Stimulated activated CD4-positive, alpha-beta T cell treated with anti-CD3 and anti-CD28 coated beads, Interleukin-12 subunit alpha, Interleukin-12 subunit beta, amount 100 ng/mL, for 4 hours (primary cell): ENCODE data around the gene ETS2.
"Not testable (repeated sequence)": the region's sequence is repeated elsewhere in the genome, so short reads cannot be mapped to it uniquely, and the experiment has no call there.

Experiments used
- DNase-seq: peaks from one replicate; pipeline ENCODE4 v3.0.0-alpha.2; 2020

Gene ETS2

DNA sequence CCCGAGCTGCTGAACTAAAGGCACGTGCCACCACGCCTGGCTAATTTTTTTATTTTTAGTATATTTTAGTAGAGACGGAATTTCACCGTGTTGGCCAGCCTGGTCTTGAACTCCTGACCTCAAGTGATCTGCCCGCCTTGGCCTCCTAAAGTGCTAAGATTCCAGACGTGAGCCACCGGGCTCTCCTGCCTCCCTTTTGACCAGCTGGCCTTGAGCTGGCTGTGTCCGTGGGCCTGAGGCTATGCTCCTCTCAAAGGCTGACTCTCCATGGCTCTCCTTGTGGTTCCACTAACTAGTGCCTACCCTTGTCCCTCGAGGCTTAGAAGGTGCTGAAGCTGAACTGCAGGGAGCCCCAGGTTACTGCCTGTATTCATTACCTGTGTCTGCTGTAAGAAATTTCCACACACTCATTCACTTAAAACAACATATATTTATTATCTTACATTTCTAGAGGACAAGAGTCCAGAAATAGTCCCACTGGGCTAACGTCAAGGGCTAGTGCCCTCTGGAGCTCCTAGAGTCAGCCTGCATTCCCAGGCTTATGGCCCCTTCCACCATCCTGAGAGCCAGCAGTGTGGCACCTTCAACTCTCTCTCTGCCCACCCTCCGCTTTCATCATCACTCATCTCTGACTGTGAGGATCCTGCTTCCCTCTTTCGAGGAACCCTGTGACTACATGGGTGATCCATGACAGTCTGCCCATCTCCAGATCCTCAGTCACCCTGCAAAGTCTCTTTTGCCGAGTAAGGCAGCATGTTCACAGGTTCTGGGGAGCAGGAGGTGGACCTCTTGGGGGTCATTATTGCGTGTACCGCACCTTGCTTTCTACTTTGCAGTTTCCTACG is 34.9 kb downstream of the ETS2 start:
- no peak for DNase-seq

DNA sequence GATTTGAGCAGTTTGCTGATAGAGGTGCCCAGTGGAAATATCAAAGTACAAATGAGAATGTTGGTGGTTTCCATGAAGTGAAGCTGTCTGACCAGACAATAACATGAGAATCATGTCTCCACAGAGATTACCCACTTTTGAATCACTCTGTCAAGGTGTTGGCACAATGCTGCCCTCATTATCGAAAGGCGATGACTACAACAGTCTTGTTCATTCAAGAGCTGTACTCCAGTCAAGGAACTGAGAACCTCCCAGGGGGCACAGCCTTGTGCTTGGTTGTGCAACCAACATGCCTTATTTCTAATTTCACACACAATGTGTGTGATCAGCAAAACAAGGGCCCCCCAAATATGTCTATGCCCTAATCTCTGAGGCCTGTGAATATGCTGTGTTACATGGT is 35.7 kb downstream of the ETS2 start:
- DNase-seq, result no peak

DNA sequence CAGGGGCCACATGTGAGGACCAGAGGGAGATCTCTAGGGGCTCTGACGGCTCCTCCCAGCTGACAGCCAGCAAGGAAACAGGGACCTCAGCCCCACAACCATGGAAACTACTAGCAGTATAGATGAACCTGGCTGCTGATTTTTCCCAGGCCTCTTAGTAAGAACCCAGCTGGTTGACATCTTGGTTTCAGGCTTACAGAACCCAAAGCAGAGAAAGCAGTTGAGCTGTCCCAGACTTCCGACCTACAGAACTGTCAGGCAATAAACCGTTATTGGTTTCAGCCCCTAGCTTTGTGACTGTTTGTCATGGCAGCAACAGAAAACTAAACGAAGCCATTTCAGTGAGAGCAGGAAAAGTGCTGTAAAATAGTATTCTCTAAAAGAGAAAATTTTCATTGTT is 36.4 kb downstream of the ETS2 start:
- DNase-seq, result no peak

DNA sequence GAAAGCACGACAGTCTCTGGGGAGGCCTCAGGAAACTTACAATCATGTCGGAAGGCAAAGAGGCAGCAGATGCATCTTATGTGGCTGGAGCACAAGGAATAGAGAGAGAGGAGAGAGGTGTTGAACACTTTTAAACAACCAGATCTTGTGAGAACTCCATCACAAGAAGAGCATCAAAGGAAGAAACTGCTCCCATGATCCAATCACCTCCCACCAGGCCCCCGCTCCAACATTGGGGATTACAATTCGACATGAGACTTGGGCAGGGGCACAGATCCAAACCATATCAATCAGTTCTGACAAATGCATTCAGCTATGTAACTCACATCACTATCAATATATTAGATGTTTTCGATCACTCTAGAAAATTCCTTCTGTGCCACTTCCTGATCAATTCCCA is 37.6 kb downstream of the ETS2 start:
- no peak for DNase-seq

DNA sequence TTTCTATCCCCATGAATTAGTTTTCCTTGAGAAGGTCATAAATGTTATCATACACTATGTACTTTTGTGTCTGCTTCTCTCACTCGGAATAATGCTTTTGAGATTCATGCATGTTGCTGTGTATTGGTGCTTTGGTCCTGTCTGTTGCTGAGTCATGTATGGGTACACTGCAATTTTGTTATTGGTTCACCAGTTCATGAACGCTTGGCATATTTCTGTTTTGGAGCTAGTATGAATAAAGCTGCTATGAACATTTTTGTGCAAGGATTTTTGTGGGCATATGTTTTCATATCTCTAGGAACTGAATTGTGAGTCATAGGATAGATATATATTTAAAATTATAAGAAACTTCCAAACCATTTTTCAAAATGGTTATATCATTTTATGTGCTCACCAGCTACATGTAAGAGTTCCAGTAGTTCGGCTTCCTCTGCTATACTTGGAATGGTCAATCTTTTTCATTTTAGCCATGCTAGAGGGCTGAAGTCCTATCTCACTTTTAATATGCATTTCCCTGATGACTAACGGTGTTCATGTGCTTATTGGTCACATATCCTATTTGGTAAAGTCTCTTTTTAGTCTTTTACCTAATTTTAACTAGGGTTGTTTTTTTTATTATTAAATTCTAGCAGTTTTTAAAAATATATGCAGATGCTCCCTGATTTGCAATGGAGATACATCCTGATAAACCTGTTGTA is 38.2 kb downstream of the ETS2 start:
- no peak for DNase-seq

DNA sequence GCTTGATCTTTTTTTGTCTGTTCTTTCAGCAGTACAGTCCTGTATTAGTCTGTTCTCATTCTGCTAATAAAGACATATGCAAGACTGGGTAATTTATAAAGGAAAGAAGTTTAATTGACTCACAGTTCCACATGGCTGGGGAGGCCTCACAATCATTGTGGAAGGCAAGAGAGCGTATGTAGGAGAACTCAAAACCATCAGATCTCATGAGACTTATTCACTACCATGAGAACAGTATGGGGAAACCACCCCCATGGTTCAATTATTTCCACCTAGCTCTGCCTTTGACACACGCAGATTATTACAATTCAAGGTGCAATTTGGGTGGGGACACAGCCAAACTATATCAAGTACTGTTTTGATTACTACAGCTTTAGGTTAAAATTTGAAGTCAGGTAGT is 39.6 kb downstream of the ETS2 start:
- not testable (repeated sequence) for DNase-seq

DNA sequence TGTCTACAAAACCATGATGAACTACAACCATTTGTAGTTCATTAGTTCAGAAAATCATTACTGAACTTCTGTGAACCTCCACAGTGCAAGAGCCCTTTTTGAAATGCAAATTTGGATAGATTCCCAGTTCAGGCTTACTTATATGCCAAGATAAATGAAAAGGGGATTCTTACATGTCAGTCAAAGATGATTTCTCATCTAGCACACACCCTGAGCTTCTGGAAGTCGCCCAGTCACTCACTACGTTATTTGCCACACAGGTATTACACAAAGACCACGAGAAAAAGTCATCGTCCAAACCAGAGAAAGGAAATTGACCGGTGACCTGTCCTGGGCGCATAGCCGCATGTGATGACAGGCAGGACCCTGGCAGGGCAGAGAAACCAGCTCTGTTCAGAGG is 41.8 kb downstream of the ETS2 start:
- DNase-seq, result no peak

DNA sequence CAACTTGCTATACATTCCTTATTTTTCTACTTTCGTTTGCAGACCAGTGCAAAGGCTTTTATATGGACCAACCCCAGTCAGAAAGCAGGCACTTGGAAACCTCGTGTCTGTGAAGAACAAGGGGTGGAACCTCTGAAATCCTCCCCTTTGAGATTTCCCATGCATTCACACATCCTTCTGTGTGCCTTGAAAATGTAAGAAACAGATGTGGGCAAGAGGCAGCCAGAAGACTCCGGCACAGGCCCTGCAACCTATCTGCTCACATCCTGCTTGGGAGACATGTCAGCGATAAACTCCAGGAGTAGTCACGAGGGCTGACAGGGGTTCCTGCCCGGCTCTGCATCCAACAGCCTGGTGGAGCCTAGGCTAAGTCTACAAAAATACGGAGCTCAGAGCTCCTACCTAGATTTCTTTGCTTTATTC is 42.5 kb downstream of the ETS2 start:
- DNase-seq, result no peak

DNA sequence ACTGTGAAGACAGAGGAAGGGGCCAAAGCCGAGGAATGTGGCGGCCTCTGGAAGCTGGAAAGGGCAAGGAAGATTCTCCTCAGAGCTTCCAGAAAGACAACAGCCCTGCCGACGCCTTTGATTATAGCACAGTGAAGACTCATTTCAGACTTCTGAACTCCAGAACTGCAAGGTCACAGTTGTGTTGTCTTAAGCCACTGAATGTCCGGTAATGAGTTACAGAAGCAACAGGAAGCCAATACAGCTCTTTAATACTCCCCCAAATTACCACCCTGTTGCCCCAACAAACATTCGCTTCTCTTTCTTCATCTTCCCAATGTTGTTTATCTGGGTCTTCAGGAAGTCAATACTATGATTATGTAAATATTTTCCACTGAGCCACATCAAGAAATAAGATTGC is 44.0 kb downstream of the ETS2 start:
- DNase-seq, result no peak

DNA sequence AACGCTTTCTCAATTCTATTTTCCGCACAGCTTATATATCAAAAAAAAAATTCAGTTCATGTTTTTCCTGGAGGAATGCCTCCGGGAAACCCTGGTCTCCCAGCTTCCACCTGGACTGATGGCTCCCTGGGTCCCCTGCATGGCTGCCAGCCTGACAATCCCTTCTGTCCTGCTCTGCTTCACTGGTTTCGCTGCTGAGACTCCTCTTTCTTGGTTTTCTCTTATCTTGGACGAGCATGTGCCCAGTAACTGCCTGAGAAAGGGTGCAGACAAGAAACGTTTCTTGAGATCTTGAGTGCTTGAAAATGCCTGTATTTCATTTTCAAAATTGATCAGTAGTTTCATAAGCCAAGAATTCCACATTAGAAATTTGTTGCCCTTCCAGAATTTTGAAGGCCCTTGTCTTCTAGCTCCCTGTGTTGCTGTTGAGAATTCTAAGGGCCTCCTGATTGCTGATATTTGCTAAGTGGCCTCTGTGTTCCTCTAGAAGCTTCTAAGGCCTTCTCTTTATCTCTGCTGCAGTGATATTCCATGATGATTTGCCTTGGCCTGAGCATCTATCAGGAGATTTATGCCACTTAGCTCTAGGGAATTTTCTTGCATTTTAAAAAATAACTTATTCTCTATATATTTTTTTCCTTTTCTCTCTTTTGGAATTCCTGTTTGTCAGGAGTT is 44.7 kb downstream of the ETS2 start:
- no peak for DNase-seq

DNA sequence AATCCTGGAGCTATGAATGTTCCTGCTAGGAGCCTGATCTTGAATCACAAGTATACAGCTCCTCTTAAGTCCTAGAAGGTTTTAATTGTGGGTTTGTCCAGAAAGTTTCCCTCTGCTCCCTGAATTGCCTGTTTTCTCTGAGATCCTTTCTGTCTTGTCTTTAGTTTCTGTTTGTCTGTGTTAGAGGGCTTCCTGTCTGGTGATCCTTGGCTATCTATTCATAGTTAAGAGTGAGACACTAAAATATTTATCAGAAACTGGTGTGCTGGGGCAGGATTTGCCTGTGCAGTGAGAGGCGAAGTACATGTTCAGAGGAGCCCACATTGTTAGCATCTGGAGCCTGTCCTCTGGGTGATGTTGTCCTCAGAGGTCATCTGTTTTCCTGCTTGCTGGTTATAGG is 45.4 kb downstream of the ETS2 start:
- no peak for DNase-seq

DNA sequence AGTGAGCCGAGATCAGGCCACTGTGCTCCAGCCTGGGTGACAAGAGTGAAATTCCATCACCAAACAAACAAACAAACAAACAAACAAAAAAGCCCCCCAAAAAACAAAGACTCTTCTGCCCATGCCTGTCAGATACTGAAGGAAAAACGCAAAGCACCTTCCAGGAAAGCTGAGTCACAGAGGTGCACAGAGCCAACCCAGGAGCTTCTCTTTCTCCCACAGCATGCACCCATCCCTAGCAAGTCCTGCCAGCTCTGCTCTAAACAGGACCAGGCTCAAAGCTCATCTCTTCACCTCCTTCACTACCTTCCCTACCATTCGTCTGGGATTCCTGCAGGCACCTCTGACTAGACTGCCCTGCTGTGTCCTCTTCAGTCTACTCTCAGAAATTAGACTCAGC is 46.5 kb downstream of the ETS2 start:
- no peak for DNase-seq

DNA sequence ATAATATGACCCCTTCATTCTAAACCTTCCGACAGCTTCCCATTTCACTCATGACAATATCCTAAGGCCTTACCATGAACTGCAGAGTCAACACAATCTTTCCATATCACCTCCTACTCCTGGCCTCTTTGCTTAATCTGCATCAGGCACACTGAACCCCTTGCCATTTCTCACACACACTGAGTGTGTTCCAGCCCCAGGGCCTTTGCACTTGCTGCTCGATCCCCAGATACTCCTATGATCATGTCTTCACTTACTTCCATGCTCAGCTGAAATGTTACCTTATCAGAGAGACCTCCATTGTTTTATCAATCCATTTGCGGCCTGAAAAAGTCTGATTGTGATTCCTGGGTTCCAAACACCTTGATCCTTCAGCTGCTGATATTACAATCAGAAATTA is 47.0 kb downstream of the ETS2 start:
- DNase-seq, result no peak

DNA sequence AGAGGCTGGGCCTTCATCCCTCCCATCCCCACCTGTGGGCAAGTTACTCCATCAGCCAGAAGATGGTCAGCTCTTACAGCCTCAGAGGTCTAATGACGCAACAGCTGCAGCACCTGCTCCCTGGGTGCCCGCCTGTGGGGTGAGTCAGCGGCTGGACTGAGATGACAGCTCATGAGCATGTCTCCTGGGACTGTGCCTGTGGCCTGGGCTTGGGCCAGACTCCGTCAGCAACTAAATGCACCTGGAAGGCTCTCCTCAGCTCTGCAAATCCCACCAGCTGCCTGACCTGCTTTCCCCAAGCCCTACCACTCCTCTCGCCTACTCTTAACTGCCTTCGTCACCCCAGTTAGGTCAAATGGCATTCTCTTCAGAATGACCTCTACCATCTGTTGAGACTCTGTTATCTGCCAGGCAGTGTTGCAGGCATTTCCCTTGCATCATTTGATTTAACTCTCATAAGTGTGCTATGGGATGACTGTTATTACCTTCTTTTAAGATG is 47.7 kb downstream of the ETS2 start:
- DNase-seq, result no peak

DNA sequence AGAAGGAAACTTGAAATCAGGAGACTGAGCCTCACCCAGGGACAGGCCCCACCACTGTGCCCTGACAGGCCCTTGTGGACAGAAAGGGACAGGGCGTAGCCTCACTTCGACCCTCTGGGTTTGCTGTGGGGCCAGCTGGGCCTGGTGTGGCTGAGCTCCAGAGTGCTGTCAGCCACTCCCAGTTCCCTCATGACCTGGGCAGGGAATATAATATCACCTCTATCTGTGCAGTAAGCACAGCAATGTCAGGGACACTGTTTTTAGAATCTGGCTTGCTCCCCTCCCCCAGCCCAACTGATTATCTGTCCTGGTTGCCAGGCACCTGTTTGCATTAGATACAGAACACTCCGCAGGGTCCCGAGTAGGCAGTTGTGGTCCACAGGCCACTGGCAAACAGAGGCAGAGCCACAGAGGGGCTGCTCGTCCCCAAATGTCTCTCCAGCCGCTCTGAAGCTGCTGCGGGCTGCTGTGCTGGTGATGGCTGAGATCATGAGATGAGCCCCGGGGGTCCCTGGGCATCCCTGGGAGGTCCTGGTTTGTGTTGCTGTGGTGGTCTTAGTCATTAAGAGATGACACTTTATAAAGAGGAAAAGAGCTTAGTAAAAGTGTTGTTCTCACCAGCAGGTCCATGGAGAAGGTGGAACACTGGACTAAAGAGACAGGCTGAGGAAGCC is 51.6 kb downstream of the ETS2 start:
- DNase-seq, result no peak

DNA sequence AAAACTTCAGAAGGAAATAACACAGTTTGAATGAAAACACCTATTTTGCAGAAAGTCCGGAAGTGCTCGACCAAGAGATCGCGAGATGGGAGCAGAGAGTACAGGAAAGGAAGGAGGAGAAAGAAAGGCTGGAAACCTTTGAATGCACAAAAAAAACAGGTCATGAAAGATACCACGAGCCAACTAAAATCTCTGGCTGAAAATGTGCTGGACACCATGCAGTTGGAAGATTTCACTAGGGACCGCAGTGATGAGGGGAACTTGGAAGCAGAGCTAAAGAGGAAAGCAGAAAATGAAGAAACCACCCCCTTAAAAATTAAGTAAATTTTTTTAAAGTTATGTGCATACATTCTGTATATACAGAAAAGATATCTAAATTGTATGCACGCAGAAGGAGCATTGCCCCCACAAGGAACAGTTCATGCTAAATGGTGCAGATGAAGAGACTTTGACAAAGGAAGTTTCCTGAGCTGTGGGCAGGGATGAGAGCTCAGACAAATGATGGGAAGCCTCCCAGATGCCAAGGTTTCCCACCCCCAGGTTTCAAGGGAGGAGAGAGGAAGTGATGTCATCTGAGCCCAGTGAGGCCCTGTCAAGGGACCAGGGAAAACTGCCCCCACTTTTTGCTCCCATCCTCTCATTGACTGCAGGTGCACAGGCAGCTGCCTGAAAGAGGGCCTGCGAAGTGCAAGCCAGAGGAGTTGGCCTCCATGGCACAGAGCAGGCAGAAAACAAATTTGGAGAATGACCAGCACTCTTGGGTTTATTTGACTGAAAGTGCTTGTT is 52.5 kb downstream of the ETS2 start:
- no peak for DNase-seq

DNA sequence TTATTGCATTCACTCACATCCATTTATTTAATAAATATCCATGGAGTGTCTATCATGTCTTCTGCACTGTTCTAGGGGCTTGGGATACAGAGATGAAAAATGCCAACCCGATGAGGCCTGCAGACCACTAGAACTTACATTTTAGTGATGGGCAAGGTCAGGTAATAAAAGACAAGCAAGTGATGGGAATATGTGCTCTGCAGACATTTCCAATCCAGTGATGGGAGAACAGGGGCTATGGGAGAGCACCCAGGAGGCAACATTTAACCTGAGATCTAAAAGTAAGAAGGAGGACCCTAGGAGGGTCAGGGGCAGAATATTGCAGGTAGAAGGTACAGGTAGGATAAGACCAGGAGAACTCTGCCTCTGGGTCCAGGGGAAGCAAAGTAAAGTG is 53.1 kb downstream of the ETS2 start:
- no peak for DNase-seq

DNA sequence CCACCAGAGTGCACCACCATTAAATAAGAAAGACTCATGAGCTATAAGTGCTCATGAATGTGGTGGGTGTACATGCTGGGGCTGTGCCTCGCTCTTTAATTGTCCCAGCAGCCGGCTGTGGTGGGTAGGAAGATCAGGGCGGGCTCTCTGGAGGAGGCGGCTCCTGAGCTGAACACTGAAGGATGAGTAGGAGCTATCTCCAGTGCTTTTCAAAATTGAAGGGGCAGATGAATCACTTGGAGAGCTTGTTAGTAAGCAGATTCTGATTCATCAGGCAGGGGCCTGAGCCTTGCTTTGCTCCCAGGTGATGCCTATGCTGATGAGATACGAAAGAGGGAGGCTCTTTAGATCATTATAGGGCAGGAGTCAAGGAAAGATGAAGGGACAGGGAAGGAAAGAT is 54.1 kb downstream of the ETS2 start:
- no peak for DNase-seq

DNA sequence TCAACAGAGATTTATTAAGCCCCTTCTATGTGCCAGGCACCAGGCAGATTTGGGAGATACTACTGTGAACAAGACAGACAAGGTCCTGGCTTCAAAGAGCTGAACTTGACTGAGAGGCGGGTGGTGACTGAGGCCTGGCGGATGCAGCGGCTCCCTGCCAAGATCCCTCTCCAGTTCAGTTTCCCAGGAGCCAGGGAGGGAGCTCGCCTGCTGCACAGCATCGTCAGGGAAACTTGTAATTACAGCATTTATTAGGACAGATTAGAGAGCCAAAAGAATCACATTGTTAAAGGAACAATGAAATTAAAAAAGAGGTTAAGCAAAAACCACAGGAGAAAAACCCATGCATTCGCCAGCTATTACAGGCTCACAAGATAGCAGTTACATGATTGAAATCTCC is 55.3 kb downstream of the ETS2 start:
- DNase-seq, result no peak

DNA sequence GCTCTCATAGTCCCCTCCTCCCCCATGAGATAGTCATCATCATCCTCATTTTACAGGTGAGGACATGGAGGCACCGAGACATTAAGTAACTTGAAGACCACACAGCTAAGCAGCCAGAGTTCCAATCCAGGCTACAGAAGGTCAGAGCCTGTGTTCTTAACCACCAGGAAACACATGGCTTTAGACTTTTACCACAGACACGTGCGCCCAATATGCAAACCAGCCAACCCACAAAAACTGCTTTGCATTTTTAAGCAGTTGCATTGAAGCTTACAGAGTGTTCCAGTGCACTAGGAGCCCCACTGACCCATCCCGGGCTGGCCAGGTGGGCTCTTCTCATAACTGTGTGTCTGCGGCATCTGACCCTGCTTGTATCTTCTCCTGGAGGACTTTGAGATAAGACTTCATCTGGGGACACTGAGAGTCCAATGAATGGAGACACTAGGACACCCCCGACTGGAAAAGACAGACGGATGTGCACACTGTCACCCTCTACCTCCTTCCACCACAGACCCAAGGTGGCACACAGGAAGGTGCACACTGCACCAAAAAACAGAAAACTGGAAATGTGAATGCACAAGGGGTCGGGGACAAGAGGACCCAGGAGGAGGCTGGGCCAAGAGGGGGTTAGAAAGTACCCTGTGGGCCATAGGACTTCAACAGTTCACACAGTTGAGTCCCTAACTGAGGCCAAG is 56.4 kb downstream of the ETS2 start:
- DNase-seq, result no peak

DNA sequence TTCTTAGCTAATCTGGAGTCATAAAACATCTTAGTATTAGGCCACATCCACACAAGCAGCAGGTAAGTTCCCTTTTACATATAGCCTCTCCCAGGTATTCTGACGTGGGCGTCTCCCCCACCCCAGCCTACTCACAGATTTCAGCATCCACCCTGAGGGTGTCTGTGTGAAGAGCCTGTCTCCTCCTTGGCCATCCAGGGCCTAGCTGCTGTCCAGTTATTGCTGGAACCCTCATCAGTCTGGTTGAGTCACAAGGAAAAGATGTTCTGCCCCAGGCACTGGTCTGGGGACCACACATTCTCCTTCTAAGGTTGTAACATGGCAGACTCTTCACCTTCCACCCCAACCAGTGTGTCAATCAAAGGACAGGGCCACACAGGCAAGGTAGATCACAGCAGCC is 57.6 kb downstream of the ETS2 start:
- no peak for DNase-seq

DNA sequence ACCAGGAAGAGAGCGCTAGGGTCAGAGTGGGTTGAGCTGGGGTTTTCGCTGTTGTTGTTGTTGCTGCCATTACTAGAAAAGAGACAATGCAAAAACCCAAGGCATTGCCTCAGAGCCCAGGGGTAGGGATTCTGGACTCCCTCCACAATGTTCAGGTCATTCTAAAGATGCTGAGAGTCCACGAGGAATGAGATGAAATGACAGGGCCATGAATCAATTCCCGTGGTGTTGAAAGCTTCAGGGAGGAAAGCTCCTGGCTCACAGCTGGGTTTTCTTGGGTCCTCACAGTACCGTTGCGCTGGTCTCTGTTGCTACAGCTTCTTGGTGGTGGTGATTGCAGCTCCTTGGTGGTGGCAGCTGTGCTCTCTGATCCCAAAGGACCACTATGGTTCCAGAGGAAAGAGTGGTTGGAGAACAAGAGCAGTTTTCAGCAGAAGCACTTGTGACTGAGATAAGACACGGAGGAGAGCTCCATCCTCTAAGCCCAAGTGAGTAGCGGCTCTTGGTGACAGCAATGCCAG is 58.2 kb downstream of the ETS2 start:
- DNase-seq, result no peak
